ENCODE data around the gene ANXA3.
"Not testable (repeated sequence)": the region's sequence is repeated elsewhere in the genome, so short reads cannot be mapped to it uniquely, and the experiment has no call there.

Gene ANXA3

GRCh38 chr4:78544678-78545077 lies 6.9 kb upstream of the ANXA3 start:
- DNase-seq: no peak

DNA sequence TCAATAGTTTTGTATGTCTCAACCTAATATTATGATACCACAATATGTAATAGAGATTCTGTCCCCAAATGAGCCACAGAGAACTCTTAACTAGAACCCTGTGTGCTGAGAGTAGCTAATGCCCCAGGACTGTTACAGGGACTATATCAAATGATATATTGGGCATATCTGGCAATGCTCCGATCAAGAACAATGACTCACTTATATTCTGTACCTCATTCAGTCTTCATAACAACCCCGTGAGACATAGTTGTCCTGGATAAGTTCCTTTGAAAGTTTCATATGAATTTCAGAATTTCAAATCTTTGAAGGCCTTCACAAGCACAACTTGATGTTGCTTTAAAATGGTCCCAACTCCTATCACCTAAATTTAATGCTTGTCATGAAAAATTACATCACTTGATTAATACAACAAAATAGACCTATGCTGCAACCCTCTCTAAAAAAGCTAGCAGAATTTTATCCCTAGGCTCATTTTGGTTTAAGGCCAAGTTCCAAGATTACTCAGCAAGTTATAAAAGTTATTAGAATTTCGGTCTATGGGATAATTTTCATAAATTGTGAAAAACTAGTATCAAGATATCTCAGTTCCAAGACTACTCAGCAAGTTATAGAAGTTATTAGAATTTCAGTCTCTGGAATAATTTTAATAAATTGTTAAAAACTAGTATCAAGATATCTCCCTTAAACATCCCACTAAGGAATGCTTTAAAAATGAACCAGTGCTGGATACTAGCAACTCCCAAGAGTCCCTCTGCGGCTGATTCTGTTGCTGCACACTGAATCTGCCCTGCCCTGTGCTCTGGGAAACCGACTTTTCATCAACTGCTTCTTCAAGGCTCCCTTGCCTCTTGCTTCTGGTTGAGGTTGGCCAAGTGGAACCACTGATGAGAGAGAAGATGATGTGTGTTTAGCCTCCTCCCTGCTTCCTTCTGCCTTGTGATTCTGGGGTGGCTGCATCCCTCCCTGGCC lies 6.0 kb upstream of the ANXA3 start:
- DNase-seq: no peak

GRCh38 chr4:78547899-78548298 lies 3.7 kb upstream of the ANXA3 start:
- not testable (repeated sequence) for DNase-seq

- DNase-seq: not testable (repeated sequence)
Observed at GRCh38 chr4:78548889-78549288, 2.7 kb upstream of the ANXA3 start.

GRCh38 chr4:78552389-78553042 lies 946 bp downstream of the ANXA3 start:
- DNase-seq: no peak

GRCh38 chr4:78553043-78553396 lies 1.4 kb downstream of the ANXA3 start:
- no peak for DNase-seq

- DNase-seq: no peak
Observed at GRCh38 chr4:78553529-78554060, 2.0 kb downstream of the ANXA3 start.

GRCh38 chr4:78556665-78557064 lies 5.1 kb downstream of the ANXA3 start:
- DNase-seq: no peak

GRCh38 chr4:78557841-78558240 lies 6.3 kb downstream of the ANXA3 start:
- no peak for DNase-seq

DNA sequence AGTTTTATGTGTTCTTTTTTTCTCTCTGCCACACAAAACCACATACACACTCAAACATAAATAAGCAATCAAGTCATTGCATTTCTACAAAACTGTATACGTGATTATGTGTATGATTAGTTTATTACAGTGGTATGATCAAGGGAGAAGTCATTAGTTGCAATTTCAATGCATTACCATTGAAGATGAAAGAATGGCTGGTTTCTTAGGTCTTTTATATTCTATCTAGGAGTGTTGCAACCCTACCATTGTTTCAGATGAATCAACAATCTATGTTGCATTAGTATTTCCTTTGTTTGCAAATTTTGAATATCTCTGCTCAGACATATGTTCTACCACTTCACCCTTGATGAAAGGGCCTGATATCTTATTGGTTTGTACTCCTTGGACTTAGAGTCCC lies 6.8 kb downstream of the ANXA3 start:
- no peak for DNase-seq

GRCh38 chr4:78560296-78560963 lies 8.9 kb downstream of the ANXA3 start:
- DNase-seq: no peak

- no peak for DNase-seq
Observed at GRCh38 chr4:78561677-78562076, 10.1 kb downstream of the ANXA3 start.

DNA sequence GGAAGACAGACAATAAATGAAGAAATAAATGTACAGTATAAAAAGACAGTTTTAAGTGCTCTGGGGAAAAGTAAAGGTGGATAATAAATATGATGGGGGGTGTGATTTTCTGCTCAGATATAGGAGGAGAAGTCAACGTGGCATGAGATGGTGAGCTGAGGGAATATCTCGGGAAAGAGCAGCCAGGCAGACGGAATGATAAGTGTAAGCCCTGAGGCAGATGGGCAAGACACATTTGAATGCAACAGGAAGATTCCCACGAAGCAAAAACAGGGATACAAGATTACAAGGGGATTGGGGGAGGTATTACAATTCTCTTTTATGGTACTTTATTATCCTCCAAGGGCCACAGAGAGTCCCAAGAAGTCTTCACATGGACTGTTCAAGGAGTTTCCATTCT lies 11.1 kb downstream of the ANXA3 start:
- no peak for DNase-seq

DNA sequence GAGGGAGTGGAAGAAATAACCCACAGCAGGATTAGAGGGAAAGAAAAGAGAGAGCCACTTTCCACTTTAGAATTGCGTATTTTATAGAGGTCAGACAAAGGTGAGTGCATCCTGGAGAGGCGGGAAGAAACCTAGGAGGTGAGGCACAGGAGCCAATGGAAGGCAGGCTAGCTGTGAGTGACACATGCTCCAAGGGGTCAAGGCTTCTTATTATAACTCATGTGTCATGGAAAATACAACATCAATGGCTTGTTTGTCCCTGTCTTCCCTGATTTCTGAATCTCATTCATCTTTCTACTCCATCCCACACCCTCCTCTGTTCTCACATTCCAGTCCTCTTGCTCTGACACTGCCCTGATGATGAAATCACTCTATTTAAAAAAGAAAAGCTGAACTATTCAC lies 14.4 kb downstream of the ANXA3 start:
- DNase-seq: no peak

GRCh38 chr4:78566834-78567499 lies 15.4 kb downstream of the ANXA3 start:
- DNase-seq: no peak

- DNase-seq: no peak
Observed at GRCh38 chr4:78567500-78568060, 16.0 kb downstream of the ANXA3 start.

- DNase-seq: no peak
Observed at GRCh38 chr4:78568640-78569305, 17.2 kb downstream of the ANXA3 start.

GRCh38 chr4:78569306-78569821 lies 17.8 kb downstream of the ANXA3 start:
- DNase-seq: no peak

GRCh38 chr4:78570117-78570516 lies 18.5 kb downstream of the ANXA3 start:
- no peak for DNase-seq

GRCh38 chr4:78571804-78572203 lies 20.2 kb downstream of the ANXA3 start:
- no peak for DNase-seq

- no peak for DNase-seq
Observed at GRCh38 chr4:78578674-78579425, 27.3 kb downstream of the ANXA3 start.

All from right forelimb (tissue), 1 donor.